IMR-90 (cell line): ENCODE measurements around the gene RHBDD1. TPM values are rescaled to one million over a fixed set of nuclear protein-coding genes. Genes with fewer than 3 reads are reported as not detected.

ENCODE experiments used
- ATAC-seq: fragments of 200-7000 bp; cut with Tn5 transposase; 2 replicates; pipeline ENCODE4 v1.9.1; 2020; ENCODE audit warnings: low read depth, mild to moderate bottlenecking, moderate library complexity
- BruUV-seq: library from RNA; stranded (reverse); fragments of 400-500 nt; replicated peaks from 2 replicates; lab custom pipeline; 2021; lab: Mats Ljungman, UMichigan
- CTCF ChIA-PET: fragments of 300-600 bp; formaldehyde crosslinking; extraction: SDS; loops from one replicate; lab custom pipeline; 2021; ENCODE audit warnings: antibody characterized with exemption; lab: Yijun Ruan, JAX
- POLR2A ChIA-PET: fragments of 300-600 bp; sonication (Branson Sonifier 250); formaldehyde crosslinking; loops from one replicate; lab custom pipeline; 2022; ENCODE audit warnings: antibody characterized with exemption; ENCODE audit not compliant: unreplicated experiment; lab: Charles Lee
- DNase-seq: peaks from one replicate; pipeline ENCODE4 v3.0.0; 2013
- H2AFZ ChIP-seq: replicated peaks from 2 replicates; pipeline ENCODE3; 2013; ENCODE audit warnings: low read length, mild to moderate bottlenecking; ENCODE audit not compliant: poor library complexity
- H2AK5ac ChIP-seq: 2 replicates; pipeline ENCODE4 v1.6.1; 2013; ENCODE audit warnings: low read depth, low read length, inconsistent platforms
- H2AK9ac ChIP-seq: replicated peaks from 2 replicates; pipeline ENCODE3; 2013; ENCODE audit warnings: mild to moderate bottlenecking, low read depth, low read length, moderate library complexity; ENCODE audit not compliant: poor library complexity
- H2BK120ac ChIP-seq: 2 replicates; pipeline ENCODE4 v1.6.1; 2013; ENCODE audit warnings: low read depth, low read length, inconsistent platforms
- H2BK15ac ChIP-seq: 3 replicates; pipeline ENCODE4 v1.6.1; 2013; ENCODE audit warnings: low read depth, low read length, inconsistent platforms
- H2BK20ac ChIP-seq: 2 replicates; pipeline ENCODE4 v1.6.1; 2013; ENCODE audit warnings: low read depth, mild to moderate bottlenecking, inconsistent platforms, low read length, moderate library complexity
- H2BK5ac ChIP-seq: 2 replicates; pipeline ENCODE4 v1.6.1; 2013; ENCODE audit warnings: mild to moderate bottlenecking, low read depth, low read length, inconsistent platforms; ENCODE audit not compliant: poor library complexity, severe bottlenecking
- H3K14ac ChIP-seq: replicated peaks from 2 replicates; pipeline ENCODE4 v1.6.1; 2013; ENCODE audit warnings: low read depth, low read length, inconsistent platforms
- H3K18ac ChIP-seq: 2 replicates; pipeline ENCODE4 v1.6.1; 2013; ENCODE audit warnings: low read depth, low read length, control low read depth
- H3K23ac ChIP-seq: 2 replicates; pipeline ENCODE4 v1.6.1; 2013; ENCODE audit warnings: low read depth, low read length, inconsistent platforms
- H3K27ac ChIP-seq: 2 replicates; pipeline ENCODE4 v1.5.1; 2013; ENCODE audit warnings: mild to moderate bottlenecking, control low read depth, low read length; ENCODE audit not compliant: insufficient read depth
- H3K27me3 ChIP-seq: 2 replicates; pipeline ENCODE4 v1.6.1; 2013; ENCODE audit warnings: low read length; ENCODE audit not compliant: control insufficient read depth, insufficient read depth
- H3K36me3 ChIP-seq: 2 replicates; pipeline ENCODE4 v1.6.1; 2013; ENCODE audit warnings: low read length, mixed read lengths; ENCODE audit not compliant: control insufficient read depth, insufficient read depth
- H3K4ac ChIP-seq: 2 replicates; pipeline ENCODE4 v1.6.1; 2013; ENCODE audit warnings: low read depth, low read length, inconsistent platforms
- H3K4me1 ChIP-seq: 2 replicates; pipeline ENCODE4 v1.6.1; 2013; ENCODE audit warnings: low read length, mixed read lengths; ENCODE audit not compliant: control insufficient read depth, insufficient read depth
- H3K4me2 ChIP-seq: 2 replicates; pipeline ENCODE4 v1.6.1; 2013; ENCODE audit warnings: low read depth, mild to moderate bottlenecking, control low read depth, low read length, moderate library complexity
- H3K4me3 ChIP-seq: 2 replicates; pipeline ENCODE4 v1.5.1; 2013; ENCODE audit warnings: low read depth, mild to moderate bottlenecking, control low read depth, low read length, moderate library complexity; ENCODE audit not compliant: insufficient read depth
- H3K56ac ChIP-seq: 2 replicates; pipeline ENCODE4 v1.6.1; 2013; ENCODE audit warnings: low read length, inconsistent platforms; ENCODE audit not compliant: insufficient read depth; ENCODE audit errors: extremely low read depth
- H3K79me1 ChIP-seq, 2 experiments: 2 replicates each; pipeline ENCODE4 v1.6.1; 2013; ENCODE audit warnings: low read length in 2 of 2, inconsistent platforms in 1 of 2, low read depth in 1 of 2
- H3K9ac ChIP-seq: 2 replicates; pipeline ENCODE4 v1.6.1; 2013; ENCODE audit warnings: low read depth, low read length, control low read depth
- H3K9me1 ChIP-seq: 2 replicates; pipeline ENCODE4 v1.6.1; 2013; ENCODE audit warnings: low read length, inconsistent platforms; ENCODE audit not compliant: insufficient read depth
- H3K9me3 ChIP-seq: 2 replicates; pipeline ENCODE4 v1.6.1; 2013; ENCODE audit warnings: low read length; ENCODE audit not compliant: control insufficient read depth, insufficient read depth
- H4K20me1 ChIP-seq: 2 replicates; pipeline ENCODE4 v1.6.1; 2013; ENCODE audit warnings: low read length, inconsistent platforms; ENCODE audit not compliant: insufficient read depth
- H4K5ac ChIP-seq: 2 replicates; pipeline ENCODE4 v1.6.1; 2013; ENCODE audit warnings: mild to moderate bottlenecking, low read depth, low read length, control low read depth
- H4K8ac ChIP-seq, 2 experiments: 2 replicates each; pipeline ENCODE4 v1.6.1; 2013; ENCODE audit warnings: low read depth in 2 of 2, low read length in 2 of 2, control low read depth in 1 of 2, inconsistent platforms in 1 of 2
- H4K91ac ChIP-seq: 2 replicates; pipeline ENCODE4 v1.6.1; 2013; ENCODE audit warnings: low read depth, low read length, inconsistent platforms; ENCODE audit not compliant: insufficient read depth
- FOS ChIP-seq: fragments of 150-350 bp; IDR thresholded peaks from 2 replicates; pipeline ENCODE4 v1.6.1; 2016; ENCODE audit warnings: low read depth, low read length
- POLR2A ChIP-seq: IDR thresholded peaks from 2 replicates; pipeline ENCODE4 v1.6.1; 2012; ENCODE audit warnings: mild to moderate bottlenecking, low read depth, low read length
- WGBS, 2 experiments: methylation state at CpG; one replicate each; pipeline versions ENCODE4 v1.1.5 to v1.1.7; 2013; ENCODE audit warnings: missing lambda C conversion rate in 2 of 2; ENCODE audit not compliant: insufficient read length in 1 of 2; ENCODE audit errors: extremely low coverage in 2 of 2; 5-methylcytosine and 5-hydroxymethylcytosine counted together
- dilution Hi-C: fragments of 300-500 bp; cut with HindIII; formaldehyde crosslinking; loops from one replicate; pipeline ENCODE4 v1.14.3; 2018; ENCODE audit warnings: low sequenced_read_pairs; ENCODE audit not compliant: unreplicated experiment
- in situ Hi-C: fragments of 300-500 bp; cut with MboI; formaldehyde crosslinking; loops from 3 replicates; pipeline ENCODE4 v1.14.3; 2019; ENCODE audit warnings: low sequenced_read_pairs, inconsistent platforms, mixed read lengths
- intact Hi-C: fragments of 100-400 bp; cut with micrococcal nuclease; formaldehyde crosslinking; loops from 2 replicates; pipeline ENCODE4 v1.10.0; 2022
- polyA plus RNA-seq, 3 experiments: library from polyadenylated mRNA; depleted of rRNA; stranded (reverse); fragments of >200 nt; gene quantifications; 2 replicates each; pipeline ENCODE4 v1.2.3, GENCODE V29; 2012; ENCODE audit warnings: low replicate concordance in 1 of 3
- total RNA-seq: library from RNA; depleted of rRNA; stranded (reverse); fragments of >200 nt; gene quantifications from 2 replicates; pipeline ENCODE4 v1.2.3, GENCODE V29; 2012
- TF ChIP-seq, protein P1 (sequence below): fragments of 150-350 bp; IDR thresholded peaks from 2 replicates; pipeline ENCODE4 v1.6.1; 2017; ENCODE audit warnings: mild to moderate bottlenecking, antibody characterized with exemption, low read length, low read depth

Gene RHBDD1
- total and polyA plus RNA-seq, 2 of the 4 experiments (the other 2 are of a cell fraction), result 9.7 to 14.0 TPM

GRCh38 chr2:227004482-227004881 is 168.6 kb downstream of the RHBDD1 start:
- H2BK20ac ChIP-seq, result no peak overlapping the region
- ATAC-seq (no peak), DNase-seq (no peak)
- no TSS peak for BruUV-seq
- H3K4me1 ChIP-seq, result no peaks in the 10 kb centered on the region
- H3K36me3 ChIP-seq, result no peaks in the 10 kb centered on the region
- no peaks in the 10 kb centered on the region for H3K27me3 ChIP-seq
- CTCF ChIA-PET, result no interaction called here
- no peak overlapping the region for H3K23ac ChIP-seq
- H4K20me1 ChIP-seq, result no peaks in the 10 kb centered on the region
- H3K4ac ChIP-seq, result no peak overlapping the region
- no peak overlapping the region for H4K5ac ChIP-seq
- 97% methylated on average over 4 of the region's 6 CpGs; no CpG with 5 or more reads in 1 of the 2 experiments for WGBS, 2 experiments
- no peak overlapping the region for H3K27ac ChIP-seq
- no peaks in the 10 kb centered on the region for H3K9me3 ChIP-seq
- POLR2A ChIA-PET, result no interaction called here
- no peaks in the 10 kb centered on the region for H3K79me1 ChIP-seq
- no peaks in the 10 kb centered on the region for H3K9me1 ChIP-seq
- H4K8ac ChIP-seq, result no peak overlapping the region
- H2AK5ac ChIP-seq, result no peak overlapping the region
- no peak overlapping the region for H2BK15ac ChIP-seq
- TF ChIP-seq, protein P1, sequence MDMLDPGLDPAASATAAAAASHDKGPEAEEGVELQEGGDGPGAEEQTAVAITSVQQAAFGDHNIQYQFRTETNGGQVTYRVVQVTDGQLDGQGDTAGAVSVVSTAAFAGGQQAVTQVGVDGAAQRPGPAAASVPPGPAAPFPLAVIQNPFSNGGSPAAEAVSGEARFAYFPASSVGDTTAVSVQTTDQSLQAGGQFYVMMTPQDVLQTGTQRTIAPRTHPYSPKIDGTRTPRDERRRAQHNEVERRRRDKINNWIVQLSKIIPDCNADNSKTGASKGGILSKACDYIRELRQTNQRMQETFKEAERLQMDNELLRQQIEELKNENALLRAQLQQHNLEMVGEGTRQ, result no peak
- TF ChIP-seq POLR2A, result no peak
- TF ChIP-seq FOS, result no peak
- in situ Hi-C loops, result no loop called here
- no peak overlapping the region for H2BK120ac ChIP-seq
- H4K91ac ChIP-seq, result no peak overlapping the region
- dilution Hi-C loops, result no loop called here
- no peak overlapping the region for H3K4me2 ChIP-seq
- no peak overlapping the region for H2AFZ ChIP-seq
- no peak overlapping the region for H3K9ac ChIP-seq
- H3K18ac ChIP-seq, result no peak overlapping the region
- H3K56ac ChIP-seq, result no peak overlapping the region
- H2BK5ac ChIP-seq, result no peak overlapping the region
- H2AK9ac ChIP-seq, result no peak overlapping the region
- intact Hi-C loops, result no loop called here
- H3K4me3 ChIP-seq, result no peak overlapping the region
- H3K14ac ChIP-seq, result no peak overlapping the region
